Cardiac fibroblast (primary cell): ENCODE results near the gene THSD7B.

Experiments
- DNase-seq, 2 donors: peaks; one replicate each; pipeline versions ENCODE4 v3.0.0 to v3.0.0-alpha.2; 2010; ENCODE audit warnings: low read depth in 2 of 2
- H3K4me3 ChIP-seq, 2 donors: replicated peaks in 1 of 2; 1 replicate in 1 of 2; 2 replicates in 1 of 2; pipeline ENCODE4 v1.5.1; 2011; ENCODE audit warnings: low read depth in 2 of 2, low read length in 2 of 2, mild to moderate bottlenecking in 2 of 2, moderate library complexity in 1 of 2
- CTCF ChIP-seq: IDR thresholded peaks from one replicate; pipeline ENCODE4 v1.5.1; 2011; ENCODE audit warnings: low read depth, mild to moderate bottlenecking, low read length, inconsistent platforms

THSD7B gene

DNA sequence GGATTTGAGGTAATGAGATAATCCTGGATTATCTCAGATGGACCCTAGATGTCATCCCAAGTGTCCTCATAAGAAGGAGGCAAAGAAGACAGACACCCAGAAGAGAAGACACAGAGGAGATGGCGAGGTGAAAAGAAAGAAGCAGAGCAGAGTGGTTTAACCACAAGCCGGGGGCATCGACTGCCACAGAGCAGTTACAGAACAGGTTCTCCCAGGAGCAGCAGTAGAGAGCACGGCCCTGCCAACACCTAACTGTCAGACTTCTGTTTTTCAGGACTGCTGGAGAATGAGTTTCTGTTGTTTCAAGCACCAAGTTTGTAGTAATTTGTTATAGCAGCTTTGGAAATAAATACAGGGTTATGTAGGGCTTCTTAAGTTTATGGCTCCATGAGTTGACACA is 437.0 kb downstream of the THSD7B start:
- no peak for TF ChIP-seq CTCF
- H3K4me3 ChIP-seq = no peak overlapping the region
- DNase-seq = no peak

GRCh38 chr2:137205324-137205723 is 440.0 kb downstream of the THSD7B start:
- no peak for TF ChIP-seq CTCF
- DNase-seq = no peak
- no peak overlapping the region for H3K4me3 ChIP-seq

- TF ChIP-seq CTCF = no peak
- no peak for DNase-seq
- no peak overlapping the region for H3K4me3 ChIP-seq
These were observed 440.7 kb downstream of the THSD7B start for GRCh38 chr2:137206069-137206468.

DNA sequence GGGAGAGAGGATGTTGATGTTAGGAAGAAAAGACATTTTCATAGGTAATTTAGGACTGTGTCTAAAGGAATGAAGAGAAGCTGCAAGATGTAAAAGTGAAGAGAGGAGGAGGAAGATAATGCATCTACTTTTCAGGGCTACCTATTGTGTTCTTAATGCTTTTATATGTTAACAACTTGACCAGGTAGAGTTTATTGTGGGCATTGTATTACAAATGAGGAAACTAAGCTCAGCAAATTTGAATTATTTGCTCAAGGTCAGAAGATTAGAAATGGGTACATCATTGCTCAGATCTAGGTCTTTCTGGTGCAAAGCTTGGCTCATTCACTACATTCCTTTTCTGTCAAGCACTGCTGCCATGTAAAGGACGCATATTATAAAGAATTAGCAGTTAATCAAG is 441.7 kb downstream of the THSD7B start:
- TF ChIP-seq CTCF = no peak
- no peak for DNase-seq

DNA sequence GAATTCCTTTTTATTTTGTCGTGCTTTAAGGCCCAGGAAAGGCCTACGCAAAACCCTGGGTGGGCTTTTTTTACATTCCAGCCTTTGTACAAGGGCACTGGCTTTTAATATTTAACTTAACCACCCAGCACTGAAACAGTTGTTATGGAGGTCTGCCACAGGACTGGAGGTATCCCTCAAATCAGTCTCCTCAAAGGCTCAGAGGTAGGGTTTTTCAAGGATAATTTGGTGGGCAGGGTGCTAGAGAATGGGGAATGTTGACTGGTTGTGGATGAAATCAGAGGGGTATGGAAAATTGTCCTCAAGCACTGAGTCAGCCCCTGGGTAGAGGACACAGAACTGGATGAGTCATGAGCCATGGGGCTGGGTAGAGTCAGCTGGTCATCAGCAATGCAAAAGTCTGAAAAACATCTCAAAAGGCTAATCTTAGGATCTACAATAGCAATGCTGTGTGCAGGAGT is 443.1 kb downstream of the THSD7B start:
- DNase-seq = peak in 1 of 2 donors; percentile 78
- no peak overlapping the region for H3K4me3 ChIP-seq
- no peak for TF ChIP-seq CTCF

More for the DNA sequence above, 441.7 kb downstream of the THSD7B start:
- no peak overlapping the region for H3K4me3 ChIP-seq

- no peak for DNase-seq
- TF ChIP-seq CTCF = no peak
- no peak overlapping the region for H3K4me3 ChIP-seq
These were observed 444.7 kb downstream of the THSD7B start for GRCh38 chr2:137210039-137210438.

- no peak overlapping the region for H3K4me3 ChIP-seq
- no peak for DNase-seq
- no peak for TF ChIP-seq CTCF
These were observed 446.4 kb downstream of the THSD7B start for GRCh38 chr2:137211761-137212160.
